HG03432 (cell line): Measurements from ENCODE around the gene MOGAT1.
"Not testable (repeated sequence)": the region's sequence is repeated elsewhere in the genome, so short reads cannot be mapped to it uniquely, and the experiment has no call there.

Experiments used
- ATAC-seq: cut with Tn5 transposase; IDR thresholded peaks from one replicate; pipeline ENCODE4 v1.9.1; 2021; ENCODE audit warnings: mild to moderate bottlenecking, moderate library complexity; ENCODE audit not compliant: unreplicated experiment

MOGAT1 gene

DNA sequence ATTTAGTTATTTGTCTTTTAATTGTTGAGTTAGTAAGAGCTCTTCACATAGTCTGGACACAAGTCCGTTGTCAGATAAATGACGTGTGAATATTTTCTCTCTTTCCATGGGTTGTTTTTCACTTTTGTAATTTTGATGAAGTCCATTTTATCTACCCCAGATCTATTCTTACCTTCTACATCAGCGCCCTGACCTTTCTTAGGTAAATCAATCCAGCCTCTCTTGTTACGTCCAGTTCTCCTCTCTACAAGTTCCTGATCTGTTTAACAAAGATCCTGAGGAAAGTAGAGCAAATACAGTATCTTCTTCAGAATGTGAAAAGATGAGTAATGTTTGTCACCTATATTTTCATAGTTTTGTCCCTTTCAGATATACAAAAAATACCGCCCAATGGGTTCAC, 66.9 kb downstream of the MOGAT1 start:
- no peak for ATAC-seq

DNA sequence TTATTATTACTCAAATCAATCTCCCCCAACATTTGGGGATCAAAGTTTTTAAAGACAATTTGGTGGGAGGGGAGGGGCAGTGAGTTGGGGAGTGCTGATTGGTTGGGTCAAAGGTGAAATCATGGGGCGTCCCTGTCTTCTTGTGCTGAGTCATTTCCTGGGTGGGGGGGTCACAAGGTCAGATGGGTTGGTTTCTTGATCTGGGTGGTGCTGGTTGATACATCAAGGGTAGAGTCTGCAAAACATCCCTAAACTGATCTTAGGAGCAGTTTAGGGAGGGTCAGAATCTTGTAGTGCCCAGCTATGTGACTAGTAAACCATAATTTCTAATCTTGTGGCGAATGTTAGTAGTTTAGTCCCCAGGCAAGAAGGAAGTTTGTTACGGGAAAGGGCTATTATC, 67.4 kb downstream of the MOGAT1 start:
- ATAC-seq: no peak

GRCh38 chr2:222739939-222740338, 68.5 kb downstream of the MOGAT1 start:
- ATAC-seq: no peak

DNA sequence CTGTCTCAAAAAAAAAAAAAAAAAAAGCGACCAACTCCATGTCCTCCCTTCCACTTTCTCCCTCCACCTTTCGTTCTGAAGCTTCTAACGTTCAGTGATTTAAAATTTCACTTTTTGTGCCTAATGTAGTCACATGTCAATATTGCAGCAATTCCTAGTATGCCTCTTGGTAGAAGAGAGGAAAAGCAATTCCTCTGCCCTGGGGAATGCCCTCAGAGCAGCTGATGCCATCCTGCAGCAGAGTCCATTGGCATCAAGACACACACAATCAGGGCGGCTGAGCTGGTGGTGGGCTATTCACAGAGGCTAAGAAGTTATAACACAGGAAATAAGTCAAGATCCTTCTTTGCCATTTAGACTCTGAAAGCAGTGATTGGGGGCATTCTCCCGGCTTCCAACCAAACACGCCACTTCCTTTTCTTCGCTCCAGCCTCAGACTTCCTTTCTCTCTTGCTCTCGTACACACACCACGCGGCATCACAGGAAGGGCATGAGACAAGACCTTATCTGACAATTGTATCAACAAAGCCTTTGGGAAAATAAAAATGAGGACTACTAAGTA, 71.9 kb downstream of the MOGAT1 start:
- ATAC-seq: no peak

- no peak for ATAC-seq
Observed at GRCh38 chr2:222745836-222746559, 74.5 kb downstream of the MOGAT1 start.

- ATAC-seq: peak; percentile 87
Observed at GRCh38 chr2:222747526-222748160, 76.2 kb downstream of the MOGAT1 start.

GRCh38 chr2:222750533-222750932, 79.1 kb downstream of the MOGAT1 start:
- ATAC-seq: no peak

DNA sequence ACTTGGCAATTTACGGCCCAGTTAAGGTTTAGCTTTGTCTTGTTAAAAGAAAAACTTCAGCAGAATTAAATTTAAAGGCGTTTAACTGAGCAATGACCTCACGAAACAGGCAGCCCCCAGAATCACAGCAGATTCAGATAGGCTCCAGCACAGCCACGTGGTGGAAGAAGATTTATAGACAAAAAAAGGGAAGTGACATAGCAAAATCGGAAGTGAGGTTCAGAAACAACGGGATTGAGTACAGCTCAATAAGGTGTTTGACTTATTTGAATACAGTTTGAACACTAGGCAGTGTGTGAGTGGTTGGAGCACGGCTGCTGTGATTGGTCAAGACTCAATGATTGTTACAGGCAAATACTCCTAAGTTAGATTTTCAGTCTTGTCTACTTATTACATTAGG, 79.8 kb downstream of the MOGAT1 start:
- ATAC-seq: peak; percentile 31

GRCh38 chr2:222751821-222752719, 80.6 kb downstream of the MOGAT1 start:
- no peak for ATAC-seq

DNA sequence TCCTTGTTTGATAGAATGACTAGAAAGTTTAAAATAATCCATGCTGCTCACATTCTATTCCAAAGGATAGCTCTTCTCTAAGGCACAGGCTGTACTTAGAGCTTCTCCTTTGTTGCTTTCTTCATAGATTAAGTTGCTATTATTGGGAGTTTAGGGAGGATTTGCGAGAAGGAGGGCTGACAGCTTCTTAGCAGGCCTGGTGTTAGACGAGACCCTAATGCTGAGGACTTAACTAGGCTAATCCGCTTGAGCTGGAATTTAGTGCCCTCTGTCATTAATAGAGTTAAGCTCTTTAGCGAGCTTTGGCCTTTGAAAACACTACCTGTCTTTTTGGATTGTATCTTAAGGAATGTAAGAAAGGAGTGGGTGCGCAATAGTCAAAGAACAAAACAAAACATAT, 81.3 kb downstream of the MOGAT1 start:
- ATAC-seq: no peak

GRCh38 chr2:222753251-222753824, 81.9 kb downstream of the MOGAT1 start:
- no peak for ATAC-seq

DNA sequence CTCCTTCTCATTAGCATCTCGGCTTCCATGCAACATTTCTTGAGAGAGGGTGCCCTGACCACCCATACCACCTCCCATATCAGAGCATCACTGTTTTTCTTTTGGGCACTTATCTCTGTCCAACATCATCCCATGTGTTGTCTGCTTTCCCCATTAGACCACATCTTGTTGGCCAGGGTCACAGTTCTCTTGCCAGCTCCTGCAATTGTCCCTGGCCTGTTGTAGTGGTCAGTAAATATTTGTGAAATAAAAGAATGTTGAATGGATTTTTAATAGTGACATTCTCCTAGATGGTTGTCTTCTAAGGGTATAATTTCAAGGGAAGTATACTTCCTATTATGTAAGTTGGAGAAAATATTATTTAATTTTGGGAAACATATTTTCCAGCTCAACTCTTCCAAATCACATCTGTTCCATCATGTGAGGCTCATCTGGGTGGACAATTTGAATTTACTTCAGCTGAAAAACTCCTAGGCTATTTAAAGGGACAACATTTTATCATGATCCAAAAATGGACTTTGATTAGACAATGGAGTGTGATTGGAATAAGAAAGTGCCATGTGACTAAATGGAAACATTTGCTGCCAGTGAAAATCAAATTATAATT, 83.0 kb downstream of the MOGAT1 start:
- ATAC-seq: no peak

DNA sequence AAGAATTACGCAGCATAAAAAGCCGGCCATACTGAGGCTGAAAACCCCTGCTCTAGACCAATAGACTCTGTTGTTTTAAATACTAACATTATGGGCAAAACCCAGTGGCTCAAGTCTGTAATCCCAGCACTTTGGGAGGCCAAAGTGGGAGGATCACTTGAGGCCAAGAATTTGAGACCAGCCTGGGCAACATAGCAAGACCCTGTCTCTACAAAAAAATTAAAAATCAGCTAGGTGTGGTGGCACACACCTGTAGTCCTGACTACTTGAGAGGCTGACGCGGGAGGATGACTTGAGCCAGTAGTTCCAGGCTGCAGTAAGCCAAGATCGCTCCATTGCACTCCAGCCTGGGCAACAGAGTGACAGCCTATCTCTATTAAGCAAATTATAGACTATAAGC, 84.1 kb downstream of the MOGAT1 start:
- not testable (repeated sequence) for ATAC-seq

GRCh38 chr2:222756362-222756831, 84.9 kb downstream of the MOGAT1 start:
- ATAC-seq: no peak

DNA sequence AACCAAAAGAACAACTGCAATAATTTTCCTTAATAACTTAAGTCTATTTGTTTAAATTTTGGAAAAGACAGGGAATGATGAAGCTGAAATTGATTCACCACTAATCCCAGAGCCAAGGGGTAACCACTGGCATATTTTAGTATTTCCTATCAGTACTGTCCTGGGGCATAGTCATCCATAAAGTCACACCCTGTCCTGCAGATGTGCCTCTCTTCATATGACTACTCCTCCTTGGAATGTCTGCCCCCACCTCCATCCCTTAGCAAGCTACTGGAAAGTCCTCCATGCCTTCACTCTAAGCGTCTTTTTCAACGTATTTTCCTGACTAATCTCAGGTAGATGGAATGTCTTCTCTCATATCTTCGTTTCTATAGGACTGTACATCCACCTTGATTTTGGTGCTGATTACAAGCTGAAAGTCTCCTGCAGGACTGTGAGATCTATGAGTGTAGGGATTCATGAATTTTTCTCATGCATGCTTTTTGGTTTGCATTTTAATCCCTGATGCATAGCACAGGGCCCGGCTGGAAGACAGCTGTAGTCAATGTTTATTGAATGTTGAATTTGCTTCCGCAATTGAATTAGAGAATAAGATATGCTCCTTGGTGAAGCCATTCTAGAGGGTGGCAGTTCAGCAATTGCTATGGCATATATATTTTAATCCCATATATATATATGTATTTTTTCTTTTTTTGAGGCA, 85.6 kb downstream of the MOGAT1 start:
- ATAC-seq: no peak
